Lower leg skin (tissue), 4 donors: ENCODE measurements around the gene CCR7. TPM values are rescaled to one million over a fixed set of nuclear protein-coding genes. Genes with fewer than 3 reads are reported as not detected.
A peak's percentile ranks its signal among the peaks of the same experiment; 100 is the strongest.

Source experiments
- DNase-seq, 2 donors: peaks; one replicate each; pipeline ENCODE4 v3.0.0-alpha.2; 2019; ENCODE audit warnings: low spot score in 2 of 2
- H3K4me3 ChIP-seq: fragments of 200-600 bp; sonication (generic); 2 replicates; pipeline ENCODE4 v1.5.1; 2017; ENCODE audit warnings: mild to moderate bottlenecking, low read depth; ENCODE audit not compliant: poor library complexity, severe bottlenecking
- CTCF ChIP-seq, 3 donors: fragments of 450-650 bp; IDR thresholded peaks; one replicate each; pipeline ENCODE4 v1.5.1; 2016; ENCODE audit warnings: antibody characterized with exemption in 3 of 3, mild to moderate bottlenecking in 3 of 3, moderate library complexity in 2 of 3
- POLR2A ChIP-seq, 2 donors: fragments of 450-650 bp; IDR thresholded peaks; one replicate each; pipeline ENCODE4 v1.6.1; 2016 to 2017; ENCODE audit warnings: antibody characterized with exemption in 2 of 2, mild to moderate bottlenecking in 1 of 2, moderate library complexity in 1 of 2
- WGBS, 2 donors: methylation state at CpG; one replicate each; pipeline ENCODE4 v1.1.5; 2018; 5-methylcytosine and 5-hydroxymethylcytosine counted together
- intact Hi-C: fragments of 100-400 bp; cut with DNase I; formaldehyde crosslinking; loops from one replicate; pipeline ENCODE4 v1.15.0; 2023; ENCODE audit warnings: low total_unique reads
- total RNA-seq, 4 donors: library from RNA; depleted of rRNA; stranded (reverse); fragments of >200 nt; gene quantifications; one replicate each; pipeline ENCODE4 v1.1.0, GENCODE V29; 2016

CCR7 gene
- total RNA-seq, 4 donors from 2014 or later: 0.21 to 1.2 TPM; not detected in 2

- 40 to 44% methylated on average over 5 of the region's 5 CpGs for WGBS, 2 donors
- H3K4me3 ChIP-seq: no peak overlapping the region
- intact Hi-C loops: no loop called here
- TF ChIP-seq POLR2A (IDR thresholded peaks at IDR 0.05) (no peak), CTCF (IDR thresholded peaks at IDR 0.05) (no peak)
- peak in 1 of 2 donors; percentile 83 for DNase-seq
These were observed 38.6 kb downstream of the CCR7 start for GRCh38 chr17:40526668-40527067.

DNA sequence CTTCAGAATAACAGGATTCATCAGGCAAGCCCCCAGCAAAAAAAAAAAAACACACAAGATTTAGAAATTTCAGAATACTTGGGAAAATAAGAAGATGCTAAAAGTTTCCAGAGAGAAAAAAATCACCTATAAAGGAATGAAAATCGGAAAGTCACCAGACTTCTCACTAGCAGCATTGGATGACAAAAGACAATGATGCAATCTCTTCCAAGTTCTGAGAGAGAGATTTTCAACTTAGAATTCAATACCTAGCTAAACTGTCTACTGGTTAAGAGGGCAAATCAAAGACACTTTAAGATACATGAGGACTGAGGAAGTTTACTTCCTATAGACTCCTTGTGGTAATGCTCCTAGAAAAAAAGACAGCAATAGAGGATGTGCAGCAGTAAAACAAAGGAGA is 40.0 kb downstream of the CCR7 start:
- no peak overlapping the region for H3K4me3 ChIP-seq
- intact Hi-C loops: no loop called here
- TF ChIP-seq POLR2A (IDR thresholded peaks at IDR 0.05): no peak
- TF ChIP-seq CTCF (IDR thresholded peaks at IDR 0.05): no peak
- WGBS, 2 donors: 86 to 94% methylated on average over 1 of the region's 1 CpG
- DNase-seq: no peak

GRCh38 chr17:40524243-40524965 is 40.9 kb downstream of the CCR7 start:
- 65 to 72% methylated on average over 3 of the region's 3 CpGs for WGBS, 2 donors
- peak in 1 of 2 donors; percentile 21 for DNase-seq
- TF ChIP-seq POLR2A (IDR thresholded peaks at IDR 0.05) (no peak), CTCF (IDR thresholded peaks at IDR 0.05) (no peak)
- intact Hi-C loops: no loop called here
- no peak overlapping the region for H3K4me3 ChIP-seq

- H3K4me3 ChIP-seq: no peak overlapping the region
- 64 to 83% methylated on average over 5 of the region's 5 CpGs for WGBS, 2 donors
- no peak for TF ChIP-seq CTCF (IDR thresholded peaks at IDR 0.05)
- TF ChIP-seq POLR2A (IDR thresholded peaks at IDR 0.05): no peak
- DNase-seq: peak in 1 of 2 donors; percentile 67
- intact Hi-C loops: no loop called here
These were observed 42.3 kb downstream of the CCR7 start for GRCh38 chr17:40522961-40523310.

DNA sequence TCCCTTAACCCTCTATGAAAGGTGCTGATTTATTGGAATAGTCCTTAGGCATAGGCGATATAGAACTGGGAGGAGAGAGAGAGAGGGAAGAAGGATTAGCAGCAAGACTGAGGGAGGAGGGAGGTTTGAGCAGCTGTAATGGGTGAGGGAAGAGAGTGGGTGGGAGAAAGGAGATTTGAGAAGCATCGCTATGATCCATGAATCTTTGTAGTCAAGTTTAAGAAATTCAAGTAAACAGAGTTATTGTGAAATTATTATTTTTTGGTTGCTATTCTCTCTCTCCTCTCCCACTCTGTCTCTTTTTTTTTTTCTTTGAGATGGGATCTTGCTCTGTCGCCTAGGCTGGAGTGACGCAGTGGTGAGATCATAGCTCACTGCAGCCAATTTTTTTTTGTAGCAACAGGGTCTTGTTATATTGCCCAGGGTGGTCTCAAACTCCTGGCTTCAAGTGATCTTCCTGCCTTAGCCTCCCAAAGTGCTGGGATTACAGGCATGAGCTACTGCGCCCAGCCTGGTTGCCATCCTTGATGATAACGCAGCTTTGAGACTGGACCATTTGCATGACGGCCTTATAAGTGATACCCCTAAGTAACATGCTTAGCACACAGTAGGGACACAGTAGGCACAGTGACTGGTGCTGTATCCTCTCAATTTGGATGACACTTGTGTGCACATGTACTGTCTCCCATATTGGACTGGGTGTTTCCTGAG is 42.9 kb downstream of the CCR7 start:
- no peak overlapping the region for H3K4me3 ChIP-seq
- TF ChIP-seq CTCF (IDR thresholded peaks at IDR 0.05) (no peak), POLR2A (IDR thresholded peaks at IDR 0.05) (no peak)
- peak in 1 of 2 donors; percentile 75 for DNase-seq
- WGBS, 2 donors: 69 to 72% methylated on average over 7 of the region's 7 CpGs
- intact Hi-C loops: no loop called here
